Fibroblast of pulmonary artery (primary cell): ENCODE results near the gene USE1.

Source experiments
- DNase-seq: peaks from one replicate; pipeline ENCODE4 v3.0.0-alpha.2; 2010; ENCODE audit warnings: low read depth
- H3K4me3 ChIP-seq: replicated peaks from 2 replicates; pipeline ENCODE4 v1.5.1; 2011; ENCODE audit warnings: low read depth, mild to moderate bottlenecking, control low read depth, low read length, moderate library complexity
- CTCF ChIP-seq: IDR thresholded peaks from 2 replicates; pipeline ENCODE4 v1.5.1; 2011; ENCODE audit warnings: mild to moderate bottlenecking, control low read depth, low read length, inconsistent platforms; ENCODE audit errors: missing control alignments

Gene USE1

GRCh38 chr19:17246681-17247425 lies 31.7 kb downstream of the USE1 start:
- no peak for TF ChIP-seq CTCF
- no peak for DNase-seq
- no peak overlapping the region for H3K4me3 ChIP-seq

- DNase-seq = no peak
- H3K4me3 ChIP-seq = no peak overlapping the region
- TF ChIP-seq CTCF = no peak
Observed at GRCh38 chr19:17248011-17248776, 33.0 kb downstream of the USE1 start.

GRCh38 chr19:17249887-17250548 lies 34.9 kb downstream of the USE1 start:
- H3K4me3 ChIP-seq = no peak overlapping the region
- no peak for DNase-seq
- no peak for TF ChIP-seq CTCF

GRCh38 chr19:17254636-17255035 lies 39.5 kb downstream of the USE1 start:
- H3K4me3 ChIP-seq = no peak overlapping the region
- TF ChIP-seq CTCF = no peak
- DNase-seq = no peak

- TF ChIP-seq CTCF = no peak
- no peak for DNase-seq
- no peak overlapping the region for H3K4me3 ChIP-seq
Observed at GRCh38 chr19:17255150-17255621, 40.0 kb downstream of the USE1 start.

GRCh38 chr19:17256130-17256529 lies 41.0 kb downstream of the USE1 start:
- DNase-seq = no peak
- TF ChIP-seq CTCF = no peak
- H3K4me3 ChIP-seq = no peak overlapping the region
